MCF 10A (cell line): Measurements from ENCODE around the gene AGBL1. TPM values are rescaled to one million over a fixed set of nuclear protein-coding genes. Genes with fewer than 3 reads are reported as not detected.

Source experiments
- BruUV-seq: library from RNA; stranded (reverse); fragments of 400-500 nt; replicated peaks from 2 replicates; lab custom pipeline; 2021; lab: Mats Ljungman, UMichigan
- CTCF ChIA-PET: fragments of 300-600 bp; sonication (Branson Sonifier 250); formaldehyde crosslinking; extraction: SDS; loops from one replicate; lab custom pipeline; 2021; ENCODE audit warnings: antibody characterized with exemption, inconsistent platforms; lab: Yijun Ruan, JAX
- POLR2A ChIA-PET: fragments of 300-600, 350-650 bp; sonication (Branson Sonifier 250); formaldehyde crosslinking; extraction: SDS; loops from one replicate; lab custom pipeline; 2020; ENCODE audit warnings: antibody characterized with exemption, inconsistent platforms; lab: Yijun Ruan, JAX
- DNase-seq: peaks from one replicate; pipeline ENCODE4 v3.0.0-alpha.2; 2018; ENCODE audit not compliant: unreplicated experiment
- H3K27ac Mint-ChIP-seq: one replicate; pipeline ENCODE4 v1.8.0; 2022; ENCODE audit warnings: mild to moderate bottlenecking, low read depth, mixed read lengths; ENCODE audit not compliant: unreplicated experiment
- H3K27me3 Mint-ChIP-seq: one replicate; pipeline ENCODE4 v1.8.0; 2022; ENCODE audit warnings: mixed read lengths; ENCODE audit not compliant: insufficient read depth, unreplicated experiment
- H3K36me3 Mint-ChIP-seq: one replicate; pipeline ENCODE4 v1.8.0; 2022; ENCODE audit warnings: mild to moderate bottlenecking, moderate library complexity, mixed read lengths; ENCODE audit not compliant: insufficient read depth, unreplicated experiment
- H3K4me1 Mint-ChIP-seq: one replicate; pipeline ENCODE4 v1.8.0; 2022; ENCODE audit warnings: mixed read lengths; ENCODE audit not compliant: insufficient read depth, unreplicated experiment
- H3K4me3 Mint-ChIP-seq: one replicate; pipeline ENCODE4 v1.8.0; 2022; ENCODE audit warnings: mild to moderate bottlenecking, moderate library complexity, mixed read lengths; ENCODE audit not compliant: unreplicated experiment
- H3K9me3 Mint-ChIP-seq: one replicate; pipeline ENCODE4 v1.8.0; 2022; ENCODE audit warnings: mixed read lengths; ENCODE audit not compliant: unreplicated experiment
- CTCF ChIP-seq: fragments of 200-600 bp; IDR thresholded peaks from one replicate; pipeline ENCODE4 v1.8.0; 2022; ENCODE audit warnings: antibody characterized with exemption, mild to moderate bottlenecking; ENCODE audit not compliant: unreplicated experiment
- intact Hi-C: fragments of 100-400 bp; cut with micrococcal nuclease; formaldehyde crosslinking; loops from 2 replicates; pipeline ENCODE4 v1.14.1; 2022
- total RNA-seq: library from RNA; stranded (reverse); gene quantifications from 2 replicates; pipeline ENCODE4 v1.2.3, GENCODE V29; 2022

The AGBL1 gene
- total RNA-seq, 1 experiment from 2014 or later: not detected

GRCh38 chr15:86268558-86268957 is 188.9 kb downstream of the AGBL1 start:
- no peaks in the 10 kb centered on the region for H3K36me3 Mint-ChIP-seq
- H3K27ac Mint-ChIP-seq: no peak overlapping the region
- no peaks in the 10 kb centered on the region for H3K27me3 Mint-ChIP-seq
- H3K4me1 Mint-ChIP-seq: no peaks in the 10 kb centered on the region
- no peak for TF ChIP-seq CTCF
- no peak overlapping the region for H3K4me3 Mint-ChIP-seq
- intact Hi-C loops: no loop called here
- H3K9me3 Mint-ChIP-seq: no peaks in the 10 kb centered on the region
- no peak for DNase-seq
- CTCF ChIA-PET: interaction anchor here (0.5 kb wide), 1 partner anchor 488 kb away, joined by 4 read pairs; no protein-coding TSS in a partner anchor
- POLR2A ChIA-PET: no interaction called here
- BruUV-seq: no TSS peak

GRCh38 chr15:86273309-86273708 is 193.6 kb downstream of the AGBL1 start:
- H3K4me1 Mint-ChIP-seq: no peaks in the 10 kb centered on the region
- H3K9me3 Mint-ChIP-seq: no peaks in the 10 kb centered on the region
- ChIA-PET CTCF (no interaction called here), POLR2A (interaction anchor here (0.5 kb wide), 1 partner anchor 42 kb away, joined by 3 read pairs; no protein-coding TSS in a partner anchor)
- DNase-seq: peak; percentile 10
- BruUV-seq: no TSS peak
- no peak for TF ChIP-seq CTCF
- no peak overlapping the region for H3K27ac Mint-ChIP-seq
- H3K27me3 Mint-ChIP-seq: no peaks in the 10 kb centered on the region
- intact Hi-C loops: no loop called here
- H3K36me3 Mint-ChIP-seq: no peaks in the 10 kb centered on the region
- H3K4me3 Mint-ChIP-seq: no peak overlapping the region

GRCh38 chr15:86275361-86275760 is 195.7 kb downstream of the AGBL1 start:
- Mint-ChIP-seq H3K27me3 (no peaks in the 10 kb centered on the region), H3K36me3 (no peaks in the 10 kb centered on the region), H3K9me3 (no peaks in the 10 kb centered on the region), H3K4me3 (no peak overlapping the region), H3K27ac (no peak overlapping the region), H3K4me1 (no peaks in the 10 kb centered on the region)
- DNase-seq: no peak
- POLR2A ChIA-PET: no interaction called here
- intact Hi-C loops: no loop called here
- BruUV-seq: no TSS peak
- no peak for TF ChIP-seq CTCF
- CTCF ChIA-PET: no interaction called here

GRCh38 chr15:86278586-86278985 is 198.9 kb downstream of the AGBL1 start:
- ChIA-PET CTCF (interaction anchor here (0.6 kb wide), 1 partner anchor 1064 kb away, joined by 4 read pairs; no protein-coding TSS in a partner anchor), POLR2A (no interaction called here)
- no peaks in the 10 kb centered on the region for H3K36me3 Mint-ChIP-seq
- no peak for DNase-seq
- no TSS peak for BruUV-seq
- H3K9me3 Mint-ChIP-seq: no peaks in the 10 kb centered on the region
- intact Hi-C loops: no loop called here
- no peaks in the 10 kb centered on the region for H3K4me1 Mint-ChIP-seq
- no peak overlapping the region for H3K27ac Mint-ChIP-seq
- TF ChIP-seq CTCF: no peak
- H3K27me3 Mint-ChIP-seq: no peaks in the 10 kb centered on the region
- H3K4me3 Mint-ChIP-seq: no peak overlapping the region
